ENCODE results near the gene CCL5.

GRCh38 chr17:35927714-35928113, 47.6 kb upstream of the CCL5 start:
- no peak for TF ChIP-seq POLR2AphosphoS5 (IDR thresholded peaks at IDR 0.05)
- TF ChIP-seq CTCF (IDR thresholded peaks at IDR 0.05), result no peak

All from sigmoid colon (tissue), 4 donors.